ENCODE data around the gene CCDC171. TPM values are rescaled to one million over a fixed set of nuclear protein-coding genes. Genes with fewer than 3 reads are reported as not detected.

CCDC171 gene
- total and polyA plus RNA-seq, 7 donors, result 0.20 to 1.6 (median 0.44) TPM

DNA sequence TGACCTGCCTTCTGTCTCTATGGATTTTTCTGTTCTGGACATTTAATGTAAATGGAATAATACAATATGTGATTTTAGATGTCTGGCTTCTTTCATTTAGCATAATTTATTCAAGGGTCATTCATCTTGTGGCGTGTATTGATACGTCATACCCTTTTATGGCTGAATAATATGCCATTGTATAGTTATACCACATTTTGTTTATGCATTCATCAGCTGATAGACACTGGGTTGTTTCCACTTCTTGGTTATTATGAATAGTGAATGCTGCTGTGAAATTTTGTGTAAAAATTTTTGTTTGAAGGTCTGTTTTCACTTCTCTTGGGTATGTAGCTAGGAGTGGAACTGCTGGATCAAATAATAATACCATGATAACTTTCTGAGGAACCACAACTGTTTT lies 298.9 kb downstream of the CCDC171 start:
- 50 to 93% (median 67%) methylated on average over 2 of the region's 2 CpGs for WGBS, 3 donors
- ATAC-seq, result no peak
- H3K36me3 ChIP-seq (ENCODE audit: insufficient read depth in 1 of 2, low read depth in 1 of 2), result no peaks in the 10 kb centered on the region
- no peaks in the 10 kb centered on the region for H3K27me3 ChIP-seq (ENCODE audit: insufficient read depth in 3 of 3, low read length in 2 of 3)
- H3K9me3 ChIP-seq, result no peaks in the 10 kb centered on the region
- intact Hi-C loops (cut with DNase I), result no loop called here
- TF ChIP-seq, protein P1, sequence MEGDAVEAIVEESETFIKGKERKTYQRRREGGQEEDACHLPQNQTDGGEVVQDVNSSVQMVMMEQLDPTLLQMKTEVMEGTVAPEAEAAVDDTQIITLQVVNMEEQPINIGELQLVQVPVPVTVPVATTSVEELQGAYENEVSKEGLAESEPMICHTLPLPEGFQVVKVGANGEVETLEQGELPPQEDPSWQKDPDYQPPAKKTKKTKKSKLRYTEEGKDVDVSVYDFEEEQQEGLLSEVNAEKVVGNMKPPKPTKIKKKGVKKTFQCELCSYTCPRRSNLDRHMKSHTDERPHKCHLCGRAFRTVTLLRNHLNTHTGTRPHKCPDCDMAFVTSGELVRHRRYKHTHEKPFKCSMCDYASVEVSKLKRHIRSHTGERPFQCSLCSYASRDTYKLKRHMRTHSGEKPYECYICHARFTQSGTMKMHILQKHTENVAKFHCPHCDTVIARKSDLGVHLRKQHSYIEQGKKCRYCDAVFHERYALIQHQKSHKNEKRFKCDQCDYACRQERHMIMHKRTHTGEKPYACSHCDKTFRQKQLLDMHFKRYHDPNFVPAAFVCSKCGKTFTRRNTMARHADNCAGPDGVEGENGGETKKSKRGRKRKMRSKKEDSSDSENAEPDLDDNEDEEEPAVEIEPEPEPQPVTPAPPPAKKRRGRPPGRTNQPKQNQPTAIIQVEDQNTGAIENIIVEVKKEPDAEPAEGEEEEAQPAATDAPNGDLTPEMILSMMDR (IDR thresholded peaks at IDR 0.05), result no peak
- H3K27ac ChIP-seq, result no peak overlapping the region
- DNase-seq, result no peak
- H3K4me1 ChIP-seq, result no peaks in the 10 kb centered on the region
- H3K4me3 ChIP-seq, result no peak overlapping the region

DNA sequence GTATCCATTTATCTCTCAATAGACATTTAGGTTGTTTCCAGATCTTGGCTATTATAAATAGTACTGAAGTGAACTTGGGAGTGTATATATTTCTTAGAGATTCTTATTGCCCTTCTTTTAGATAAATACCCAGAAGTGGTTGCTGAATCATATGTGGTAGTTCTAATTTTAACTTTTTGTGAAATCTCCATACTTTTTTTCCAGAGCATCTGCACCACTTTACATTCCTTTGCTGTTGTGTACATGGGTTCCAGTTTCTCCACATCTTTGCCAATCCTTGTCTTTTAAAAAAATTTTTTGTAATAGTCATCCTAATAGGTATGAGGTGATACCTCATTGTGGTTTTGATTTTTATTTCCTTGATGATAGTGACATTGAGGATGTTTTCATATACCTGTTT lies 303.7 kb downstream of the CCDC171 start:
- Histone ChIP-seq H3K4me3 (no peak overlapping the region), H3K27ac (no peak overlapping the region), H3K36me3 (ENCODE audit: insufficient read depth in 1 of 2, low read depth in 1 of 2) (no peaks in the 10 kb centered on the region), H3K4me1 (no peaks in the 10 kb centered on the region), H3K27me3 (ENCODE audit: insufficient read depth in 3 of 3, low read length in 2 of 3) (no peaks in the 10 kb centered on the region), H3K9me3 (no peaks in the 10 kb centered on the region)
- DNase-seq, result no peak
- TF ChIP-seq, protein P1 (IDR thresholded peaks at IDR 0.05), result no peak
- no peak for ATAC-seq
- intact Hi-C loops (cut with DNase I), result no loop called here

DNA sequence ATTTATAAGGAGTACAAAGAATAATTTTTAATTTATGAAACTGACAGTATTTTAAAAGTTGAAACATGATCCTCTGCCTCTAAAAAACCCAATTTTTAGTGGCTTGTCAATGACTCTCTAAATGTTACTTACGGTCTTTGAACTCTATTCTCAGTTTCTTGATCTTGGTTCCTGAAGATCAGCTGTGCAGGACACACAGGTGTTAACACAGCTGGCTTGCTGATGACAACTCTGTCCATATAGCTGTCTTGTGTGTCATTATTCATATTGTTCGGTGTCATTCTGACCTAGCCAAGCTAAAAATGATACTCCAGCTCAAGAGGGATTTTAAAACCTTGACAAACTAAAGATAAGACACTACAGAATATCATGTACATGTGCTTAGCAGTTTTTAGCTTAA lies 314.5 kb downstream of the CCDC171 start:
- H3K9me3 ChIP-seq, result no peaks in the 10 kb centered on the region
- ATAC-seq, result no peak

DNA sequence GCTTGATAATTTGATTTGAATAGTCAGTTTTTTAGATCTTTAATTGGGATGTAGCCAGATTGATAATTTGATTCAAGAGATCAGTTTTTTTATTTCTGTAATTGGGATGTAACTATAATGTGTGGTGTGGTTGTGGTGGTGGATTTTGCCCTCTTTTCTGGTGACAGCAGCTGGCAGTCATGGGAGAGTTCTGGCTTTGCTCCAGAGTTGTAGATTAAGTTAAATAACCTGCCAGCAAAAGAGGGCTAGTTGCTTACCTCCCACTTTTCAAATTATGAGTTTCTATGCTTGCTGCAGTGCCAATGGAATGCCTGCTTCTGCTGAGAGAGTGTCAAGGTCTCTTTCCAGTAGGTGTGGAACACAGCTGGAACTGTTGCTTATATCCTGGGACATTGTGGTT lies 315.1 kb downstream of the CCDC171 start:
- TF ChIP-seq, protein P1 (IDR thresholded peaks at IDR 0.05), result no peak
- no peaks in the 10 kb centered on the region for H3K36me3 ChIP-seq (ENCODE audit: insufficient read depth in 1 of 2, low read depth in 1 of 2)
- DNase-seq, result no peak
- intact Hi-C loops (cut with DNase I), result no loop called here
- no peak for ATAC-seq
- no peaks in the 10 kb centered on the region for H3K27me3 ChIP-seq (ENCODE audit: insufficient read depth in 3 of 3, low read length in 2 of 3)
- H3K4me1 ChIP-seq, result no peaks in the 10 kb centered on the region
- H3K27ac ChIP-seq, result no peak overlapping the region
- H3K9me3 ChIP-seq, result no peaks in the 10 kb centered on the region
- no peak overlapping the region for H3K4me3 ChIP-seq

More for the DNA sequence above, 314.5 kb downstream of the CCDC171 start:
- intact Hi-C loops (cut with DNase I), result no loop called here
- DNase-seq, result no peak
- Histone ChIP-seq H3K27ac (no peak overlapping the region), H3K27me3 (ENCODE audit: insufficient read depth in 3 of 3, low read length in 2 of 3) (no peaks in the 10 kb centered on the region), H3K4me1 (no peaks in the 10 kb centered on the region), H3K4me3 (no peak overlapping the region), H3K36me3 (ENCODE audit: insufficient read depth in 1 of 2, low read depth in 1 of 2) (no peaks in the 10 kb centered on the region)
- TF ChIP-seq, protein P1 (IDR thresholded peaks at IDR 0.05), result no peak
- whole genome bisulfite sequencing, 3 donors, result 51 to 60% (median 58%) methylated on average over 2 of the region's 2 CpGs

DNA sequence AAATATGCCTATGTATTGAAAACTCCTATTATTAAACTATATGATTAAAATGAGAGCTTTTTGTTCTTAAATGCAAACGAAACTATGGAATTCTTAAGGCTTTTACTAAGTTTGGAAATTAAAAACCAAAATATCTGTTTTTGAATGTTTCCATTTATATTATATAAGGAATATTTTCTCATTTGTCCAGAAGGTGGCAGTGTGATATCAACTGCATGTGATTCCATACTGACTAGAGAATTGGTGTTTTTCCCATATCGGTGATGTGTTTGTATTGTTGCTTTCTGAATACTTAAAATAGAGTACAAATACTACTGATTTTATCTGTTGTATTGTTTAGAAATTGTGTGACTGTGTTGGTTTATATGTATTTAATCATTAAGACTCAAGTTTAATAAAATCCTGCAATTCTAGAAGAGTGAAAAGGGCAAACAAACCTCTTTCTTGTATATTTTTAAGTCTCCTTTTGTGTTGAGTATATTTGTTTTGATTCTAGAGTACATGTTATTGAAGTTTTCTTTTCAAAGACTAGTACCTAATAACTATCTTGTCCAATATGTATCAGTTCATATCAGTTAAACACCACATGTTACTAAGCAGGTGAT lies 320.8 kb downstream of the CCDC171 start:
- no peaks in the 10 kb centered on the region for H3K27me3 ChIP-seq (ENCODE audit: insufficient read depth in 3 of 3, low read length in 2 of 3)
- H3K4me1 ChIP-seq, result no peaks in the 10 kb centered on the region
- DNase-seq (no peak), ATAC-seq (peak in 1 of 4 donors; percentile 63)
- H3K4me3 ChIP-seq, result no peak overlapping the region
- TF ChIP-seq, protein P1 (IDR thresholded peaks at IDR 0.05), result peak; percentile 68
- no peaks in the 10 kb centered on the region for H3K36me3 ChIP-seq (ENCODE audit: insufficient read depth in 1 of 2, low read depth in 1 of 2)
- no peaks in the 10 kb centered on the region for H3K9me3 ChIP-seq
- WGBS, 3 donors, result 2 to 4% (median 2%) methylated on average over 2 of the region's 2 CpGs
- H3K27ac ChIP-seq, result no peak overlapping the region
- intact Hi-C loops (cut with DNase I), result loop anchor here (5.0 to 10.0 kb wide), 2 partner anchors 1041 to 1594 kb away; no protein-coding TSS in a partner anchor

All from psoas muscle (tissue), 8 donors.